ENCODE measurements around the gene SNX3. TPM values are rescaled to one million over a fixed set of nuclear protein-coding genes. Genes with fewer than 3 reads are reported as not detected.
"Not testable (repeated sequence)": the region's sequence is repeated elsewhere in the genome, so short reads cannot be mapped to it uniquely, and the experiment has no call there.

The SNX3 gene
- total and polyA plus RNA-seq, 10 donors = 132 to 236 (median 170) TPM

- no peak for DNase-seq
- TF ChIP-seq CTCF (IDR thresholded peaks at IDR 0.05 in 8 of 11, conservative IDR thresholded peaks at IDR 0.05 in 3 of 11) = no peak
- TF ChIP-seq POLR2A (IDR thresholded peaks at IDR 0.05) = no peak
- TF ChIP-seq POLR2AphosphoS5 (IDR thresholded peaks at IDR 0.05) = no peak
- no peaks in the 10 kb centered on the region for H3K27me3 ChIP-seq (replicated peaks in 1 of 7)
- WGBS, 5 donors = 78 to 91% (median 89%) methylated on average over 2 of the region's 2 CpGs
- no peaks in the 10 kb centered on the region for H3K9me3 ChIP-seq
- no peaks in the 10 kb centered on the region for H3K36me3 ChIP-seq
- no peak overlapping the region for H3K4me3 ChIP-seq
- intact Hi-C loops (cut with DNase I; ENCODE audit: low total_unique reads) = no loop called here
- H3K4me1 ChIP-seq = no peaks in the 10 kb centered on the region
- no peak overlapping the region for H3K27ac ChIP-seq
Observed at GRCh38 chr6:108275976-108276375, 15.1 kb upstream of the SNX3 start.

- no peaks in the 10 kb centered on the region for H3K9me3 ChIP-seq
- H3K36me3 ChIP-seq = no peaks in the 10 kb centered on the region
- WGBS, 5 donors = 82 to 99% (median 91%) methylated on average over 2 of the region's 2 CpGs
- no peaks in the 10 kb centered on the region for H3K27me3 ChIP-seq (replicated peaks in 1 of 7)
- intact Hi-C loops (cut with DNase I; ENCODE audit: low total_unique reads) = no loop called here
- H3K4me3 ChIP-seq = no peak overlapping the region
- no peak overlapping the region for H3K27ac ChIP-seq
- TF ChIP-seq POLR2A (IDR thresholded peaks at IDR 0.05) = no peak
- no peak for TF ChIP-seq POLR2AphosphoS5 (IDR thresholded peaks at IDR 0.05)
- TF ChIP-seq CTCF (IDR thresholded peaks at IDR 0.05 in 8 of 11, conservative IDR thresholded peaks at IDR 0.05 in 3 of 11) = no peak
- DNase-seq = no peak
- no peaks in the 10 kb centered on the region for H3K4me1 ChIP-seq
Observed at GRCh38 chr6:108274546-108274945, 13.7 kb upstream of the SNX3 start.

GRCh38 chr6:108269955-108270354 lies 9.1 kb upstream of the SNX3 start:
- DNase-seq; intact Hi-C loops (cut with DNase I; ENCODE audit: low total_unique reads); H3K4me1 ChIP-seq; H3K27me3 ChIP-seq (replicated peaks in 1 of 7); H3K36me3 ChIP-seq; H3K4me3 ChIP-seq; H3K27ac ChIP-seq; H3K9me3 ChIP-seq: not testable (repeated sequence)
- 80 to 96% (median 92%) methylated on average over 1 to 31 of the region's 31 CpGs; no CpG with 5 or more reads in 1 of the 5 donors for WGBS, 5 donors

- no peak for DNase-seq
- Histone ChIP-seq H3K4me3 (no peak overlapping the region), H3K36me3 (no peaks in the 10 kb centered on the region), H3K27me3 (replicated peaks in 1 of 7) (no peaks in the 10 kb centered on the region), H3K9me3 (no peaks in the 10 kb centered on the region), H3K27ac (no peak overlapping the region), H3K4me1 (no peaks in the 10 kb centered on the region)
- TF ChIP-seq POLR2A (IDR thresholded peaks at IDR 0.05) (no peak), POLR2AphosphoS5 (IDR thresholded peaks at IDR 0.05) (no peak), CTCF (IDR thresholded peaks at IDR 0.05 in 8 of 11, conservative IDR thresholded peaks at IDR 0.05 in 3 of 11) (no peak)
- intact Hi-C loops (cut with DNase I; ENCODE audit: low total_unique reads) = no loop called here
- WGBS, 5 donors = 71 to 97% (median 92%) methylated on average over 3 of the region's 3 CpGs
Observed at GRCh38 chr6:108268845-108269244, 8.0 kb upstream of the SNX3 start.

GRCh38 chr6:108263371-108263770 lies 2.5 kb upstream of the SNX3 start:
- DNase-seq = no peak
- 91 to 99% (median 96%) methylated on average over 2 of the region's 2 CpGs for WGBS, 5 donors
- TF ChIP-seq POLR2A (IDR thresholded peaks at IDR 0.05) (no peak), POLR2AphosphoS5 (IDR thresholded peaks at IDR 0.05) (no peak), CTCF (IDR thresholded peaks at IDR 0.05 in 8 of 11, conservative IDR thresholded peaks at IDR 0.05 in 3 of 11) (no peak)
- Histone ChIP-seq H3K9me3 (no peaks in the 10 kb centered on the region), H3K36me3 (no peaks in the 10 kb centered on the region), H3K27me3 (replicated peaks in 1 of 7) (no peaks in the 10 kb centered on the region), H3K4me1 (peaks cover 14 to 30% (median 24%) of the 10 kb centered on the region in 6 donors), H3K4me3 (no peak overlapping the region), H3K27ac (no peak overlapping the region)
- intact Hi-C loops (cut with DNase I; ENCODE audit: low total_unique reads) = no loop called here
